Skeletal muscle tissue (tissue), 4 donors: ENCODE results near the gene ANO7. TPM values are rescaled to one million over a fixed set of nuclear protein-coding genes. Genes with fewer than 3 reads are reported as not detected.
A peak's percentile ranks its signal among the peaks of the same experiment; 100 is the strongest.

Experiments used
- H3K27ac ChIP-seq: one replicate; pipeline ENCODE4 v1.7.0; 2013; ENCODE audit warnings: mild to moderate bottlenecking, low read depth, low read length, inconsistent platforms
- H3K27me3 ChIP-seq, 3 donors: one replicate each; pipeline ENCODE4 v1.7.0; 2013; ENCODE audit warnings: low read length in 3 of 3; ENCODE audit not compliant: control insufficient read depth in 3 of 3, insufficient read depth in 3 of 3
- H3K36me3 ChIP-seq, 3 donors: one replicate each; pipeline ENCODE4 v1.7.0; 2013; ENCODE audit warnings: low read length in 3 of 3; ENCODE audit not compliant: control insufficient read depth in 3 of 3, insufficient read depth in 3 of 3
- H3K4me1 ChIP-seq, 3 donors: one replicate each; pipeline ENCODE4 v1.7.0; 2013; ENCODE audit warnings: low read length in 3 of 3, mild to moderate bottlenecking in 3 of 3; ENCODE audit not compliant: control insufficient read depth in 3 of 3, insufficient read depth in 3 of 3
- H3K4me3 ChIP-seq, 3 donors: one replicate each; pipeline ENCODE4 v1.7.0; 2013; ENCODE audit warnings: low read length in 3 of 3
- H3K9ac ChIP-seq, 3 donors: one replicate each; pipeline ENCODE4 v1.7.0; 2013; ENCODE audit warnings: low read length in 3 of 3, mild to moderate bottlenecking in 3 of 3, moderate library complexity in 2 of 3, low read depth in 1 of 3
- H3K9me3 ChIP-seq, 3 donors: one replicate each; pipeline ENCODE4 v1.7.0; 2013; ENCODE audit warnings: low read length in 3 of 3; ENCODE audit not compliant: control insufficient read depth in 3 of 3
- total RNA-seq: library from RNA; depleted of rRNA; stranded (reverse); fragments of >200 nt; gene quantifications from one replicate; pipeline ENCODE4 v1.2.3, GENCODE V29; 2014
- donor health status: Osteomylitis.

Gene ANO7
- total RNA-seq, 1 donor from 2014 or later, result not detected

- no peaks in the 10 kb centered on the region for H3K9me3 ChIP-seq
- no peaks in the 10 kb centered on the region for H3K27me3 ChIP-seq
- no peak overlapping the region for H3K27ac ChIP-seq
- H3K4me3 ChIP-seq, result no peak overlapping the region
- H3K9ac ChIP-seq, result no peak overlapping the region
- H3K36me3 ChIP-seq, result peaks cover 31 to 34% (median 33%) of the 10 kb centered on the region in 3 donors
- peaks cover 17 to 18% (median 18%) of the 10 kb centered on the region in 3 donors for H3K4me1 ChIP-seq
Measured at GRCh38 chr2:241157841-241158545, 30.5 kb upstream of the ANO7 start.

GRCh38 chr2:241158546-241158900, 30.0 kb upstream of the ANO7 start:
- peaks cover 22% of the 10 kb centered on the region in 3 donors for H3K4me1 ChIP-seq
- H3K36me3 ChIP-seq, result peaks cover 31 to 32% (median 31%) of the 10 kb centered on the region in 3 donors
- no peaks in the 10 kb centered on the region for H3K9me3 ChIP-seq

GRCh38 chr2:241159116-241159515, 29.4 kb upstream of the ANO7 start:
- Histone ChIP-seq H3K4me1 (peaks cover 22 to 27% (median 25%) of the 10 kb centered on the region in 3 donors), H3K27ac (no peak overlapping the region), H3K4me3 (no peak overlapping the region), H3K9me3 (no peaks in the 10 kb centered on the region), H3K27me3 (no peaks in the 10 kb centered on the region), H3K36me3 (peaks cover 34 to 37% (median 35%) of the 10 kb centered on the region in 3 donors), H3K9ac (no peak overlapping the region)

More at GRCh38 chr2:241158546-241158900, 30.0 kb upstream of the ANO7 start:
- H3K4me3 ChIP-seq, result no peak overlapping the region
- no peaks in the 10 kb centered on the region for H3K27me3 ChIP-seq
- H3K9ac ChIP-seq, result no peak overlapping the region
- no peak overlapping the region for H3K27ac ChIP-seq

- H3K27ac ChIP-seq, result no peak overlapping the region
- H3K9ac ChIP-seq, result no peak overlapping the region
- no peak overlapping the region for H3K4me3 ChIP-seq
- peaks cover 22 to 27% (median 25%) of the 10 kb centered on the region in 3 donors for H3K4me1 ChIP-seq
- no peaks in the 10 kb centered on the region for H3K27me3 ChIP-seq
- H3K36me3 ChIP-seq, result peaks cover 33 to 38% (median 35%) of the 10 kb centered on the region in 3 donors
- H3K9me3 ChIP-seq, result no peaks in the 10 kb centered on the region
Measured at GRCh38 chr2:241160318-241160717, 28.2 kb upstream of the ANO7 start.

- peaks cover 22 to 27% (median 25%) of the 10 kb centered on the region in 3 donors for H3K4me1 ChIP-seq
- H3K4me3 ChIP-seq, result peak overlapping the region; percentile 27 to 48 (median 30)
- H3K9ac ChIP-seq, result peak overlapping the region; percentile 46 to 71 (median 48)
- H3K27ac ChIP-seq, result peak overlapping the region; percentile 94
- H3K27me3 ChIP-seq, result no peaks in the 10 kb centered on the region
- peaks cover 38 to 43% (median 42%) of the 10 kb centered on the region in 3 donors for H3K36me3 ChIP-seq
- H3K9me3 ChIP-seq, result no peaks in the 10 kb centered on the region
Measured at GRCh38 chr2:241161646-241162281, 26.7 kb upstream of the ANO7 start.

- Histone ChIP-seq H3K27me3 (no peaks in the 10 kb centered on the region), H3K4me3 (no peak overlapping the region), H3K27ac (no peak overlapping the region), H3K9ac (no peak overlapping the region), H3K36me3 (peaks cover 36 to 44% (median 40%) of the 10 kb centered on the region in 3 donors), H3K4me1 (peaks cover 22 to 27% (median 25%) of the 10 kb centered on the region in 3 donors), H3K9me3 (no peaks in the 10 kb centered on the region)
Measured at GRCh38 chr2:241163601-241164118, 24.8 kb upstream of the ANO7 start.

- H3K27ac ChIP-seq, result no peak overlapping the region
- no peak overlapping the region for H3K4me3 ChIP-seq
- H3K9ac ChIP-seq, result no peak overlapping the region
- H3K4me1 ChIP-seq, result peaks cover 0 to 6% (median 4%) of the 10 kb centered on the region in 3 donors
- H3K27me3 ChIP-seq, result no peaks in the 10 kb centered on the region
- H3K36me3 ChIP-seq, result peaks cover 55 to 62% (median 56%) of the 10 kb centered on the region in 3 donors
- H3K9me3 ChIP-seq, result peaks cover 4 to 13% (median 9%) of the 10 kb centered on the region in 3 donors
Measured at GRCh38 chr2:241168366-241168765, 20.1 kb upstream of the ANO7 start.

GRCh38 chr2:241173557-241173956, 14.9 kb upstream of the ANO7 start:
- Histone ChIP-seq H3K4me1 (no peaks in the 10 kb centered on the region), H3K4me3 (no peak overlapping the region), H3K36me3 (peaks cover 34 to 53% (median 41%) of the 10 kb centered on the region in 3 donors)

GRCh38 chr2:241177526-241178334, 10.7 kb upstream of the ANO7 start:
- Histone ChIP-seq H3K9ac (no peak overlapping the region), H3K36me3 (peaks cover 19 to 39% (median 26%) of the 10 kb centered on the region in 3 donors), H3K4me1 (no peaks in the 10 kb centered on the region)

More at GRCh38 chr2:241173557-241173956, 14.9 kb upstream of the ANO7 start:
- Histone ChIP-seq H3K9me3 (peaks cover 4 to 13% (median 9%) of the 10 kb centered on the region in 3 donors), H3K9ac (no peak overlapping the region), H3K27me3 (no peaks in the 10 kb centered on the region), H3K27ac (no peak overlapping the region)

More at GRCh38 chr2:241177526-241178334, 10.7 kb upstream of the ANO7 start:
- Histone ChIP-seq H3K4me3 (no peak overlapping the region), H3K9me3 (no peaks in the 10 kb centered on the region), H3K27ac (no peak overlapping the region), H3K27me3 (no peaks in the 10 kb centered on the region)
